ENCODE measurements around the gene KRT3.

KRT3 gene

DNA sequence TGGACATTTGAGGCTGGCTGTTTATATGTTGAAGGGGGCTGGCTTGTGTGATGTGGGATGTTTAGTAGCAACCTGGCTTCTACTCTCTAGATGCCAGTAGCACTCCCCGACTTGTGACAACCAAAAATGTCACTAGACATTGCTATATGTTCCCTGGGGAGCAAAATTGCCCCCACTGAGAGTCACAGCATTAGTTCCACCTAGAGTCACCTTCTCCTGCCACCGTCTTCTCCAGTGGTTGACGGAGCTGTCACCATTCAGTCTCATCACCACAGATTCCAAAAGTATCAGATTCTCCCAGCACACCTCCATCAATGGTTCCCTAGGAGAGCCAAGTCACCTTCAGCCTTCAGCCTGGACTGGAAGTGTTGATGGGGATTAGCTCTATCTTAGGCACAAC is 11.0 kb downstream of the KRT3 start:
- no peak for ATAC-seq
- TF ChIP-seq OSR1 (CRISPR knock-in tag; IDR thresholded peaks at IDR 0.05) (no peak), ESRRG (CRISPR knock-in tag; IDR thresholded peaks at IDR 0.05) (no peak), TCF4 (CRISPR knock-in tag; IDR thresholded peaks at IDR 0.05; ENCODE audit: borderline replicate concordance) (no peak), CSDC2 (CRISPR knock-in tag; IDR thresholded peaks at IDR 0.05) (no peak), ZC3H10 (CRISPR knock-in tag; IDR thresholded peaks at IDR 0.05) (no peak), ARNTL (CRISPR knock-in tag; IDR thresholded peaks at IDR 0.05; ENCODE audit: borderline replicate concordance, low read depth) (no peak), ZNF70 (CRISPR knock-in tag; IDR thresholded peaks at IDR 0.05) (no peak), ZNF565 (CRISPR knock-in tag; conservative IDR thresholded peaks at IDR 0.05; ENCODE audit: low read depth) (no peak)
- TF ChIP-seq, protein P1, sequence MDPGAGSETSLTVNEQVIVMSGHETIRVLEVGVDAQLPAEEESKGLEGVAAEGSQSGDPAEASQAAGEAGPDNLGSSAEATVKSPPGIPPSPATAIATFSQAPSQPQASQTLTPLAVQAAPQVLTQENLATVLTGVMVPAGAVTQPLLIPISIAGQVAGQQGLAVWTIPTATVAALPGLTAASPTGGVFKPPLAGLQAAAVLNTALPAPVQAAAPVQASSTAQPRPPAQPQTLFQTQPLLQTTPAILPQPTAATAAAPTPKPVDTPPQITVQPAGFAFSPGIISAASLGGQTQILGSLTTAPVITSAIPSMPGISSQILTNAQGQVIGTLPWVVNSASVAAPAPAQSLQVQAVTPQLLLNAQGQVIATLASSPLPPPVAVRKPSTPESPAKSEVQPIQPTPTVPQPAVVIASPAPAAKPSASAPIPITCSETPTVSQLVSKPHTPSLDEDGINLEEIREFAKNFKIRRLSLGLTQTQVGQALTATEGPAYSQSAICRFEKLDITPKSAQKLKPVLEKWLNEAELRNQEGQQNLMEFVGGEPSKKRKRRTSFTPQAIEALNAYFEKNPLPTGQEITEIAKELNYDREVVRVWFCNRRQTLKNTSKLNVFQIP (CRISPR knock-in tag; IDR thresholded peaks at IDR 0.05; ENCODE audit: borderline replicate concordance, low read depth): no peak
- TF ChIP-seq, protein P2, sequence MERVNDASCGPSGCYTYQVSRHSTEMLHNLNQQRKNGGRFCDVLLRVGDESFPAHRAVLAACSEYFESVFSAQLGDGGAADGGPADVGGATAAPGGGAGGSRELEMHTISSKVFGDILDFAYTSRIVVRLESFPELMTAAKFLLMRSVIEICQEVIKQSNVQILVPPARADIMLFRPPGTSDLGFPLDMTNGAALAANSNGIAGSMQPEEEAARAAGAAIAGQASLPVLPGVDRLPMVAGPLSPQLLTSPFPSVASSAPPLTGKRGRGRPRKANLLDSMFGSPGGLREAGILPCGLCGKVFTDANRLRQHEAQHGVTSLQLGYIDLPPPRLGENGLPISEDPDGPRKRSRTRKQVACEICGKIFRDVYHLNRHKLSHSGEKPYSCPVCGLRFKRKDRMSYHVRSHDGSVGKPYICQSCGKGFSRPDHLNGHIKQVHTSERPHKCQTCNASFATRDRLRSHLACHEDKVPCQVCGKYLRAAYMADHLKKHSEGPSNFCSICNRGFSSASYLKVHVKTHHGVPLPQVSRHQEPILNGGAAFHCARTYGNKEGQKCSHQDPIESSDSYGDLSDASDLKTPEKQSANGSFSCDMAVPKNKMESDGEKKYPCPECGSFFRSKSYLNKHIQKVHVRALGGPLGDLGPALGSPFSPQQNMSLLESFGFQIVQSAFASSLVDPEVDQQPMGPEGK (CRISPR knock-in tag; IDR thresholded peaks at IDR 0.05; ENCODE audit: borderline replicate concordance): no peak
- TF ChIP-seq, protein P3, sequence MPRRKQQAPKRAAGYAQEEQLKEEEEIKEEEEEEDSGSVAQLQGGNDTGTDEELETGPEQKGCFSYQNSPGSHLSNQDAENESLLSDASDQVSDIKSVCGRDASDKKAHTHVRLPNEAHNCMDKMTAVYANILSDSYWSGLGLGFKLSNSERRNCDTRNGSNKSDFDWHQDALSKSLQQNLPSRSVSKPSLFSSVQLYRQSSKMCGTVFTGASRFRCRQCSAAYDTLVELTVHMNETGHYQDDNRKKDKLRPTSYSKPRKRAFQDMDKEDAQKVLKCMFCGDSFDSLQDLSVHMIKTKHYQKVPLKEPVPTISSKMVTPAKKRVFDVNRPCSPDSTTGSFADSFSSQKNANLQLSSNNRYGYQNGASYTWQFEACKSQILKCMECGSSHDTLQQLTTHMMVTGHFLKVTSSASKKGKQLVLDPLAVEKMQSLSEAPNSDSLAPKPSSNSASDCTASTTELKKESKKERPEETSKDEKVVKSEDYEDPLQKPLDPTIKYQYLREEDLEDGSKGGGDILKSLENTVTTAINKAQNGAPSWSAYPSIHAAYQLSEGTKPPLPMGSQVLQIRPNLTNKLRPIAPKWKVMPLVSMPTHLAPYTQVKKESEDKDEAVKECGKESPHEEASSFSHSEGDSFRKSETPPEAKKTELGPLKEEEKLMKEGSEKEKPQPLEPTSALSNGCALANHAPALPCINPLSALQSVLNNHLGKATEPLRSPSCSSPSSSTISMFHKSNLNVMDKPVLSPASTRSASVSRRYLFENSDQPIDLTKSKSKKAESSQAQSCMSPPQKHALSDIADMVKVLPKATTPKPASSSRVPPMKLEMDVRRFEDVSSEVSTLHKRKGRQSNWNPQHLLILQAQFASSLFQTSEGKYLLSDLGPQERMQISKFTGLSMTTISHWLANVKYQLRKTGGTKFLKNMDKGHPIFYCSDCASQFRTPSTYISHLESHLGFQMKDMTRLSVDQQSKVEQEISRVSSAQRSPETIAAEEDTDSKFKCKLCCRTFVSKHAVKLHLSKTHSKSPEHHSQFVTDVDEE (CRISPR knock-in tag; IDR thresholded peaks at IDR 0.05): no peak
- TF ChIP-seq, protein P4, sequence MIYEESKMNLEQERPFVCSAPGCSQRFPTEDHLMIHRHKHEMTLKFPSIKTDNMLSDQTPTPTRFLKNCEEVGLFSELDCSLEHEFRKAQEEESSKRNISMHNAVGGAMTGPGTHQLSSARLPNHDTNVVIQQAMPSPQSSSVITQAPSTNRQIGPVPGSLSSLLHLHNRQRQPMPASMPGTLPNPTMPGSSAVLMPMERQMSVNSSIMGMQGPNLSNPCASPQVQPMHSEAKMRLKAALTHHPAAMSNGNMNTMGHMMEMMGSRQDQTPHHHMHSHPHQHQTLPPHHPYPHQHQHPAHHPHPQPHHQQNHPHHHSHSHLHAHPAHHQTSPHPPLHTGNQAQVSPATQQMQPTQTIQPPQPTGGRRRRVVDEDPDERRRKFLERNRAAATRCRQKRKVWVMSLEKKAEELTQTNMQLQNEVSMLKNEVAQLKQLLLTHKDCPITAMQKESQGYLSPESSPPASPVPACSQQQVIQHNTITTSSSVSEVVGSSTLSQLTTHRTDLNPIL (CRISPR knock-in tag; IDR thresholded peaks at IDR 0.05; ENCODE audit: low read depth): no peak

DNA sequence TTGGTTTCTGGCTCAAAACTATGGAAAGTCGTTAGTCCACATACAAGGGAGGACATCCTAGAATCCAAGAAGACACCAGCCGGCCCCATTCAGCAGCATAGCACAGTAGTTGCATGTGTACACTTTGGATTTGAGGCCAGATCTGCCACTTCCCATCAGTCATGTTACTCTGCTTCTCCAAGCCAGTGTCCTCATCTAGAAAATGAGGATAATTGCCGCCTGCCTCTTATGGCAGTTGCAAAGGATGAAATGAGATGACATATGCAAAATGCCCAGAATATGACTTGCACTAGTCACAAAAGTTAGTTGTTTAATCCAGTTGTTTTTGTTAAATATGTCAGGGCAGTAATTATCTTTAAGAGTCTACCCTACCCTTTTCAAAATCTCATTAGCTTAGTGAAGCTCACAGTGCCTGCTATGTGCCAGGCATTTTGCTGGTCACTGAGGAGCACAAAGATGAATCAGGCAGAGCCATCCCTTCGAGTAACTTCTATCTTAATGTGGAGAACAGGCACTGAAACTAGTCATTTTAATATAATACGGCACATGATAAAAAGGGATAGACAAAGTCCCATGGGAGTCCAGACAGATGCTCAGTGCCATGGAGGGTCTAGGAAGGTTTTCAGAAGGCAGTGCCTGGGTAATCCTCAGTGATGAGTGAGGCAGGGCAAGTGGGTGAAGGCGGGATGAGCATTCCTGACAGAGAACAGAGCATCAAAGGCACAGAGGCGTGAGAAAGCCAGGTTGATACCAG is 12.2 kb downstream of the KRT3 start:
- TF ChIP-seq TCF4 (CRISPR knock-in tag; IDR thresholded peaks at IDR 0.05; ENCODE audit: borderline replicate concordance) (no peak), OSR1 (CRISPR knock-in tag; IDR thresholded peaks at IDR 0.05) (no peak), CSDC2 (CRISPR knock-in tag; IDR thresholded peaks at IDR 0.05) (no peak), BACH2 (CRISPR knock-in tag; IDR thresholded peaks at IDR 0.05; ENCODE audit: borderline replicate concordance) (no peak), PPARA (CRISPR knock-in tag; IDR thresholded peaks at IDR 0.05; ENCODE audit: borderline replicate concordance) (no peak), ZFP3 (CRISPR knock-in tag; IDR thresholded peaks at IDR 0.05) (no peak), ZFP30 (CRISPR knock-in tag; IDR thresholded peaks at IDR 0.05) (no peak), ZNF8 (CRISPR knock-in tag; IDR thresholded peaks at IDR 0.05) (no peak), GLIS3 (CRISPR knock-in tag; IDR thresholded peaks at IDR 0.05) (no peak), RARB (CRISPR knock-in tag; IDR thresholded peaks at IDR 0.05) (no peak), ZNF70 (CRISPR knock-in tag; IDR thresholded peaks at IDR 0.05) (no peak), TOX (CRISPR knock-in tag; IDR thresholded peaks at IDR 0.05; ENCODE audit: borderline replicate concordance) (no peak), SNAI2 (CRISPR knock-in tag; IDR thresholded peaks at IDR 0.05) (no peak), ZC3H10 (CRISPR knock-in tag; IDR thresholded peaks at IDR 0.05) (no peak)
- TF ChIP-seq, protein P3 (CRISPR knock-in tag; IDR thresholded peaks at IDR 0.05): no peak
- TF ChIP-seq, protein P5, sequence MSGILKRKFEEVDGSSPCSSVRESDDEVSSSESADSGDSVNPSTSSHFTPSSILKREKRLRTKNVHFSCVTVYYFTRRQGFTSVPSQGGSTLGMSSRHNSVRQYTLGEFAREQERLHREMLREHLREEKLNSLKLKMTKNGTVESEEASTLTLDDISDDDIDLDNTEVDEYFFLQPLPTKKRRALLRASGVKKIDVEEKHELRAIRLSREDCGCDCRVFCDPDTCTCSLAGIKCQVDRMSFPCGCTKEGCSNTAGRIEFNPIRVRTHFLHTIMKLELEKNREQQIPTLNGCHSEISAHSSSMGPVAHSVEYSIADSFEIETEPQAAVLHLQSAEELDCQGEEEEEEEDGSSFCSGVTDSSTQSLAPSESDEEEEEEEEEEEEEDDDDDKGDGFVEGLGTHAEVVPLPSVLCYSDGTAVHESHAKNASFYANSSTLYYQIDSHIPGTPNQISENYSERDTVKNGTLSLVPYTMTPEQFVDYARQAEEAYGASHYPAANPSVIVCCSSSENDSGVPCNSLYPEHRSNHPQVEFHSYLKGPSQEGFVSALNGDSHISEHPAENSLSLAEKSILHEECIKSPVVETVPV (CRISPR knock-in tag; IDR thresholded peaks at IDR 0.05): no peak
- TF ChIP-seq, protein P4 (CRISPR knock-in tag; IDR thresholded peaks at IDR 0.05; ENCODE audit: low read depth): no peak
- ATAC-seq: no peak

Measured in SK-N-SH treated with all-trans-retinoic acid at 6 μM for 48 hours (cell line).